AG10803 (cell line): ENCODE results near the gene INSC.
"Not testable (repeated sequence)": the region's sequence is repeated elsewhere in the genome, so short reads cannot be mapped to it uniquely, and the experiment has no call there.

Source experiments
- DNase-seq: peaks from one replicate; pipeline ENCODE4 v3.0.0; 2010; ENCODE audit warnings: low read depth
- H3K4me3 ChIP-seq: 2 replicates; pipeline ENCODE4 v1.5.1; 2011; ENCODE audit warnings: mild to moderate bottlenecking, low read length, control low read depth
- TF ChIP-seq, protein P1 (sequence below): conservative IDR thresholded peaks from 2 replicates; pipeline ENCODE4 v1.5.1; 2011; ENCODE audit warnings: mild to moderate bottlenecking, low read length, control low read depth, inconsistent platforms

Gene INSC, protein sequence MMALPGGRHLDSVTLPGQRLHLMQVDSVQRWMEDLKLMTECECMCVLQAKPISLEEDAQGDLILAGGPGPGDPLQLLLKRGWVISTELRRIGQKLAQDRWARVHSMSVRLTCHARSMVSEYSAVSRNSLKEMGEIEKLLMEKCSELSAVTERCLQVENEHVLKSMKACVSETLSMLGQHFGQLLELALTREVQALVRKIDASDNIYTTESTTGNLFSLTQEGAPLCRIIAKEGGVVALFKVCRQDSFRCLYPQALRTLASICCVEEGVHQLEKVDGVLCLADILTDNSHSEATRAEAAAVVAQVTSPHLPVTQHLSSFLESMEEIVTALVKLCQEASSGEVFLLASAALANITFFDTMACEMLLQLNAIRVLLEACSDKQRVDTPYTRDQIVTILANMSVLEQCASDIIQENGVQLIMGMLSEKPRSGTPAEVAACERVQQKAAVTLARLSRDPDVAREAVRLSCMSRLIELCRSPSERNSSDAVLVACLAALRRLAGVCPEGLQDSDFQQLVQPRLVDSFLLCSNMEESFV

DNA sequence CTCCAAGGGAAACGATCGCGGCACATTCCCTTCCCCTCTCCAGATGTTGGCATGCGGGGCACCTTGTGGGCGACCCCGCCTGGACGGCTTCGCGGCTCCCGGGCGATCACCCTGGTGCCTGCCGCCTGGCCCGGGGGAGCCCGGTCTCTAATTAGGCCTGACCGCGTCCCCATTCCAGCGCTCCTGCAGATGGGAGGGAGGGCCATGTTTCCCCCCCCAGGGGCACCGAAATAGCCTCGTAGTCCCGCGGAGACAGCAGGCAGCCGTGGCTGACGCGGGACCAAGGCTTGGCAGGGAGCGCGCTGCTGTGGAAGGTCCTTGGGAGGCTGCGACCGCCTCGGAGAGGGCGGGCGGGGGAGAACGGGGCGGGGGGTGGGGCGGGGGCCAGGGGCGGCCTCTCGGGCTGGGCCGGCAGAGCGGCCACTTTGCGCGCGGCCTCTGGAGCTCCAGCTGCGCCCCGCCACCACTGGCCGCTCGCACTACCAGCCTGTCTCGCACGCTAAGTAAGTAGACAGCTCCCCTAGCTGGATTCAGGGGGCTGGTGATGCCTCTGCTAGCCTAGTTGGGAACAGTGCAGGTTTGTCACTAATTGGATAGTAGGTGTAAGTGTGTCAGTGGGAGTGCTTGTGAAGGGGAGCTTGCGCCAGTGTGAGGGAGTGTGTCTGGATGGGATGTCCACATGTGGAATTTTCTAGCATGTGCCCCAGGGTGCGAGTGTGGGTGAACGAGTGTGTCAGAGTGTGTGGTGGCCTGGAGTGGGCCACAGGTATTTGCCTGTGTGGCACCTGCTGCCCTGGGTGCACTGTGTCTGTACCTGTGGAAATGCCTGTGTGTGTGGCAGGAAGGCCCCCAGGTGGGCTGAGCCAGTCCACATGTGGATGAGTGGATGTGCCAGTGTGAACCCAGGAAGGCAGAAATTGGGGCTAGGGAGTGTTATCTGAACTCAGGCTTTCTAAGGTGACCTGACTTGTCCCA is at the start of gene INSC:
Gene INSC, plus strand, starts transcription at position 423 of the 975 bp plus-strand sequence. CDS start 34,252 bp downstream, outside the sequence.
- TF ChIP-seq, protein P1, sequence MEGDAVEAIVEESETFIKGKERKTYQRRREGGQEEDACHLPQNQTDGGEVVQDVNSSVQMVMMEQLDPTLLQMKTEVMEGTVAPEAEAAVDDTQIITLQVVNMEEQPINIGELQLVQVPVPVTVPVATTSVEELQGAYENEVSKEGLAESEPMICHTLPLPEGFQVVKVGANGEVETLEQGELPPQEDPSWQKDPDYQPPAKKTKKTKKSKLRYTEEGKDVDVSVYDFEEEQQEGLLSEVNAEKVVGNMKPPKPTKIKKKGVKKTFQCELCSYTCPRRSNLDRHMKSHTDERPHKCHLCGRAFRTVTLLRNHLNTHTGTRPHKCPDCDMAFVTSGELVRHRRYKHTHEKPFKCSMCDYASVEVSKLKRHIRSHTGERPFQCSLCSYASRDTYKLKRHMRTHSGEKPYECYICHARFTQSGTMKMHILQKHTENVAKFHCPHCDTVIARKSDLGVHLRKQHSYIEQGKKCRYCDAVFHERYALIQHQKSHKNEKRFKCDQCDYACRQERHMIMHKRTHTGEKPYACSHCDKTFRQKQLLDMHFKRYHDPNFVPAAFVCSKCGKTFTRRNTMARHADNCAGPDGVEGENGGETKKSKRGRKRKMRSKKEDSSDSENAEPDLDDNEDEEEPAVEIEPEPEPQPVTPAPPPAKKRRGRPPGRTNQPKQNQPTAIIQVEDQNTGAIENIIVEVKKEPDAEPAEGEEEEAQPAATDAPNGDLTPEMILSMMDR: no peak
- peak within 1 kb of the TSS; percentile 51 for H3K4me3 ChIP-seq
- DNase-seq: peak; percentile 17

DNA sequence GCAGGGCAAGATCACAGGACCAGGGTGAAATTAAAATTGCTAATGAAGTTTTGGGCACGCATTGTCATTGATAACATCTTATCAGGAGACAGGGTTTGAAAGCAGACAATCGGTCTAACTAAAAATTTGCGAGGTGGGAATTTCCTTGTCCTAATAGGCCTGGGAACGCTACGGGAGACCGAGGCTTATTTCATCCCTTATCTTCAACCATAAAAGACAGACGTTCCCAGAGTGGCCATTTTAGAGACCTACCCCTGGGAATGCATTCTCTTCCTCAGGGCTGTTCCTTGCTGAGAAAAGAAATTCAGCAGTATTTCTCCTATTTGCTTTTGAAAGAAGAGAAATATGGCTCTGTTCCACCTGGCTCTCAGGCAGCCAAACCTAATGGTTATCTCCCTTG is 45.0 kb upstream of the INSC start:
- not testable (repeated sequence) for DNase-seq, H3K4me3 ChIP-seq

DNA sequence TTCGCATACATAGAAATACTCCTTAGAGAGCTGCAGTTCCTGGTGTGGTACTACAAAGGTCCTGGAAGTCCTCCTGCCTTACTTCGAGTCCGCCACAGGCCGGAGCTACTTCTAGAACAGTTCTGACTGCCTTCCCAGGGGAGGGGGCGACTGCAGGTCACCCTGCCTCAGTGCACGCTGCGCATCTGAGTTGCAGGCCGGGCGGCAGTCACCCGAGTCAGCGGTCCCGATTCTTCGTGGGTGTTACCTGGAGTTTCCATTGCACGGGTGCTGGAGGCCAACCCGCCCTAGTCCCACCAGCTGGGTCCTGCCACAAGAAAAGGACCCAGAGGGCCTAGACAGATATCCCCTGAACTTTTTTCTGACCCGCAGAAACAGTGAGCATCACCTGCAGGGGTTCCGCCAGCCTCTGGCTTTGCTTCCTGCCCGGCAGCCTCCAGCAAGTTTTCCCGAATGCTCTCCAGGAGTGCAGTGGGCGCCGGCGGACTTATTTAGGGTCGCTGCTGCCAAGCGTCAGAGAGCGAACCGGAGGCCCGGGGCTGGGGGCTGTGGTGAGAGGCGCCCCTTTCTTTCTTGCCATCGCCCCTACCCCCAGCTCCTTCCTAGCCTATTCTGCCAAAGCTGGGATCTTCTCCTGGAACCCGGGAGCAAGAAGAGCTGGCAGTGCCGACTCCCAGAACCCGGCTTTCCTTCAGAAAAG is 43.0 kb upstream of the INSC start:
- no peak overlapping the region for H3K4me3 ChIP-seq
- DNase-seq: no peak
- TF ChIP-seq, protein P1: no peak

DNA sequence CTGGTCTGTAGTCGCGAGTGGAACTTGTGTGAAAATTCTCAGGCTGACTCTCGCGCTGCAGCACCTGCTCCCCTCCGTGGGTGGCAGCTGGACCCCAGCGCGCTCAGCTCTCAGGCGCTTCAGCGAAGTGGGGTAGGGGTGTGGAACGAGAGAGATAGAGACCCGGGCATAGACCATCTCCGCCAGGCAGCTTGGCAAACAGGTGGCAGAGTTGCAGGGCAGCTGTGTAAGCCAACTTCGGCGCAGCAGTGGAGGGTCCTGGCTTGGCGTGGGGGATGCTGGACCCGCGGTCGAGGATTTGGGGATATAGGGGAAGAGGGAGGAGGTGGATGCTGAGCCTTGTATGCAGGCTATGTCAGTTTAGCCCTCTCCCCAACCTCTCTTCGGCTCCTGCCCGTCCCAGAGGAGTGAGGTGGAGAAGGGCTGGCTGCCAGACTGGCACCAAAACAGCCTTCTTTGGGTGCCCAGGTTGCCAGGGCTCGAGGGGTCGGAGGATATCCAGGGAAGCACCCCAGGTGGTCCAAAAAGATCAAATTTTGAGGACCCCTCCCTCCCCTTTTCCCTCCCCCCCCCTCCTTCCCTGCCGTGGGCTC is 42.1 kb upstream of the INSC start:
- TF ChIP-seq, protein P1: no peak
- H3K4me3 ChIP-seq: no peak overlapping the region
- DNase-seq: no peak

DNA sequence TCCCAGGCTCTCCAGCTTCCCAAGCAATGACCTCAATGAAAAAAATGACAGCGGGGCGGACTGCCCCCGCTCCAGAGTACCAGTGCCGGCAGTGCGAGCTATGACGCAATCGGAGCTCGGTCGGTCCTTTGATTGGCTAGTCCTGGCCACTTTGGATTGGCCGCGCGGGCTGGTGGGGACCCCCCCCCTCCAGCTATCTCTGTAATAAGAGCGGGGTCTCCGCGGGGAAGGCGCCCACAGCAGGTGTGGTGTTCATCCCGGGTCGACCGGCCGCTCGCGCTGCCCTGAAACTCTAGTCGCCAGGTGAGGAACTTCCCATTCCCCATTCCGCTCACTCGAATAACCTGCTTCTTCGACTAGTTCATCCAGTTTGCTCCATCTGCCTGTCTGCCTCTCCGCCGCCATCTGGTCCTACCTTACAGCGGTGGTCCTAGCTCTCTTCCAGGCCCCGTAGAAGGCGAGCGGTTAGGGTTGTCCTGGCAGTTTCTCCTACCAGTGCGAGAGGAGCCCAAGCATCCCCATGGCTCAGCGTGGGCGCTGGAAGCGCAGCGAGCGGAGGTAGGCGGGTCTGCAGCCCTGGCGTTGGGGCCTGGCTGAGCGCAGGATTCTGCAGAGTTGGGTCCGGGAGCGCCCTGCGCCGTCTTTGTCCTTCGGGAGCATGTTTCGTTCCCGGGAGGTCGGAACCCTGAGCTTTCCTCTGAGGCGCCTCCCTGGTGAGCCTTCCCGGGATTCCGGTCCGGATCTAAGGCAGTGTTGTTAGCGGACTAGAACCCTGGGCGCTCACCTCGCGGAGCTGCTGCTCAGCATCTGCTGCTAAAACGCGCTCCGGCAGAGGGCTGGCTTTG is 41.1 kb upstream of the INSC start, which contains the start of gene CALCB:
Gene CALCB, plus strand, starts transcription at position 233 of the 845 bp plus-strand sequence. CDS start 1,126 bp downstream, outside the sequence.
- peak within 1 kb of the TSS; percentile 29 for H3K4me3 ChIP-seq
- DNase-seq: peak; percentile 12
- TF ChIP-seq, protein P1: no peak

DNA sequence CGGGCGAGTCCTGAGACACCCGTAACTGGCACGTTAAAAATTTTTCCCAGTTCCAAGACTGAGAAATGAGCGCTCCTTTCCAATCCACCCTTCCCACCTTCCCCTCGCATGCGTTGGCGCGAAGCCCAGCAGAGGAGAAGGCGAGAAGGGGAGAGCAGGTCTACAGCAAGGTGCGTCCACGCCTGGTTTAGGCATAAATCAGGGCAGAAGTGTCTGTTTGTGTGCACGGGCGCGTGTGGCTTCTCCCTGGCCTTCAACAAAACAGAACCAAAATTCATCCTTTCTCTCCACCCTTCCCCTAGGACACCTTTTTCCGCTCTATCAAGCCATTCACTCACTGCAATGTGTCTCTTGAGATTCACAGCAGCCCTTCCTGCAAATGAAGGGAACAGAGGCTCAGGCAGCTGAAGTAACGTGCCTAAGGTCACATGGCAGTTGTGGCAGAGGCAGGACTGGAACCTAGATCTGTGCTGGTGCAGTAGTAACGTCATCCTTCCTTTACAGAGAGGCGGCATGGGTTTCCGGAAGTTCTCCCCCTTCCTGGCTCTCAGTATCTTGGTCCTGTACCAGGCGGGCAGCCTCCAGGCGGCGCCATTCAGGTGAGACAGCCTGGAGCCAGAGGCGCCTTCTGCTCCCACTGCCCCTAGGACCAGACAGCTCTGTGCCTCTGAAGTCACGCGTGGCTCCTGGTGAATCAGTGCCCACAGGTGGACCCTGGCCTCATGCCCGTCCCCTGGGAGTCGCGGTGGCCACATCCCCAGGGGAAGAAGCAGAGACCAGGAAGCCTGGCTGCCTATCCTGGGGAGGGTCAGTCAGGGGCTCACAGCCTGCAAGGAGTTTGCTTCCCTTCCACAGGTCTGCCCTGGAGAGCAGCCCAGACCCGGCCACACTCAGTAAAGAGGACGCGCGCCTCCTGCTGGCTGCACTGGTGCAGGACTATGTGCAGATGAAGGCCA is 40.2 kb upstream of the INSC start:
- H3K4me3 ChIP-seq: no peak overlapping the region; the same call in 1 of the 2 replicates
- peak; percentile 49 for DNase-seq
- TF ChIP-seq, protein P1: peak; percentile 68
